Smooth muscle cell (in vitro differentiated cells): Measurements from ENCODE around the gene AGXT2. TPM values are rescaled to one million over a fixed set of nuclear protein-coding genes. Genes with fewer than 3 reads are reported as not detected.

ENCODE experiments used
- DNase-seq: peaks from one replicate; lab custom pipeline; 2025; ENCODE audit not compliant: unreplicated experiment; lab: John Stamatoyannopoulos, UW
- H2AFZ ChIP-seq: fragments of 200-600 bp; sonication (generic); 2 replicates; pipeline ENCODE4 v1.6.0; 2016; ENCODE audit warnings: antibody characterized with exemption, low read depth, mild to moderate bottlenecking
- H3F3A ChIP-seq: fragments of 200-600 bp; sonication (generic); 2 replicates; pipeline ENCODE4 v1.6.0; 2017; ENCODE audit warnings: antibody characterized with exemption, low read depth
- H3K27ac ChIP-seq: fragments of 200-600 bp; sonication (generic); 2 replicates; pipeline ENCODE4 v1.5.1; 2016; ENCODE audit warnings: low read depth, mild to moderate bottlenecking
- H3K27me3 ChIP-seq: fragments of 200-600 bp; sonication (generic); 2 replicates; pipeline ENCODE4 v1.6.1; 2016; ENCODE audit warnings: low read depth, mild to moderate bottlenecking
- H3K36me3 ChIP-seq: fragments of 200-600 bp; sonication (generic); 2 replicates; pipeline ENCODE4 v1.5.1; 2016; ENCODE audit warnings: low read depth
- H3K4me1 ChIP-seq: fragments of 200-600 bp; sonication (generic); 2 replicates; pipeline ENCODE4 v1.5.1; 2016; ENCODE audit warnings: low read depth
- H3K4me2 ChIP-seq: fragments of 200-600 bp; sonication (generic); 2 replicates; pipeline ENCODE4 v1.6.0; 2016; ENCODE audit warnings: mild to moderate bottlenecking
- H3K4me3 ChIP-seq: fragments of 200-600 bp; sonication (generic); 2 replicates; pipeline ENCODE4 v1.5.1; 2016; ENCODE audit warnings: mild to moderate bottlenecking
- H3K79me2 ChIP-seq: fragments of 200-600 bp; sonication (generic); 2 replicates; pipeline ENCODE4 v1.6.0; 2016; ENCODE audit warnings: low read depth, mild to moderate bottlenecking
- H3K9ac ChIP-seq: fragments of 200-600 bp; sonication (generic); 2 replicates; pipeline ENCODE4 v1.6.0; 2016; ENCODE audit warnings: low read depth
- H3K9me3 ChIP-seq: fragments of 200-600 bp; sonication (generic); replicated peaks from 2 replicates; pipeline ENCODE4 v1.5.1; 2016; ENCODE audit warnings: low read depth
- H4K20me1 ChIP-seq: fragments of 200-600 bp; sonication (generic); 2 replicates; pipeline ENCODE4 v1.6.0; 2016; ENCODE audit warnings: low read depth
- CTCF ChIP-seq: fragments of 200-600 bp; sonication (generic); IDR thresholded peaks from 2 replicates; pipeline ENCODE4 v1.5.1; 2017; ENCODE audit warnings: borderline replicate concordance, mild to moderate bottlenecking, antibody characterized with exemption; ENCODE audit not compliant: insufficient read depth, poor library complexity, severe bottlenecking
- WGBS: methylation state at CpG from one replicate; pipeline ENCODE4 v1.1.7; 2016; ENCODE audit warnings: low lambda C conversion rate; 5-methylcytosine and 5-hydroxymethylcytosine counted together
- polyA plus RNA-seq: library from polyadenylated mRNA; unstranded; fragments of >200 nt; fragmentation: Nextera tagmentation; extraction: Ambion mirVana; gene quantifications from 2 replicates; pipeline ENCODE4 v1.2.1, GENCODE V29; 2016
- total RNA-seq: library from RNA; depleted of rRNA; stranded (reverse); fragments of >200 nt; gene quantifications from 2 replicates; pipeline ENCODE4 v1.2.3, GENCODE V29; 2014

AGXT2 gene
- total and polyA plus RNA-seq, 2 experiments from 2014 or later, result not detected

- Histone ChIP-seq H3F3A (no peaks in the 10 kb centered on the region), H3K36me3 (no peaks in the 10 kb centered on the region), H3K79me2 (no peaks in the 10 kb centered on the region), H3K27ac (no peak overlapping the region), H2AFZ (no peak overlapping the region), H3K4me2 (no peak overlapping the region), H3K9me3 (no peaks in the 10 kb centered on the region), H3K27me3 (no peaks in the 10 kb centered on the region), H3K9ac (no peak overlapping the region), H4K20me1 (no peaks in the 10 kb centered on the region), H3K4me3 (no peak overlapping the region), H3K4me1 (no peaks in the 10 kb centered on the region)
- TF ChIP-seq CTCF, result no peak
- WGBS, result 95% methylated on average over 5 of the region's 5 CpGs
- DNase-seq, result no peak
Observed at GRCh38 chr5:35012796-35013195, 35.0 kb downstream of the AGXT2 start.

- no peaks in the 10 kb centered on the region for H3K79me2 ChIP-seq
- TF ChIP-seq CTCF, result no peak
- WGBS, result 97% methylated on average over 3 of the region's 3 CpGs
- H3F3A ChIP-seq, result no peaks in the 10 kb centered on the region
- no peak overlapping the region for H3K4me2 ChIP-seq
- no peaks in the 10 kb centered on the region for H3K27me3 ChIP-seq
- no peaks in the 10 kb centered on the region for H4K20me1 ChIP-seq
- no peak overlapping the region for H2AFZ ChIP-seq
- H3K27ac ChIP-seq, result no peak overlapping the region
- H3K9me3 ChIP-seq, result no peaks in the 10 kb centered on the region
- H3K36me3 ChIP-seq, result no peaks in the 10 kb centered on the region
- no peaks in the 10 kb centered on the region for H3K4me1 ChIP-seq
- no peak for DNase-seq
- no peak overlapping the region for H3K9ac ChIP-seq
- no peak overlapping the region for H3K4me3 ChIP-seq
Observed at GRCh38 chr5:35012365-35012764, 35.4 kb downstream of the AGXT2 start.

- DNase-seq, result no peak
- Histone ChIP-seq H3K36me3 (no peaks in the 10 kb centered on the region), H3K9me3 (no peaks in the 10 kb centered on the region), H4K20me1 (no peaks in the 10 kb centered on the region), H3K9ac (no peak overlapping the region), H3K4me1 (no peaks in the 10 kb centered on the region), H3K27ac (no peak overlapping the region), H3K27me3 (no peaks in the 10 kb centered on the region), H3K79me2 (no peaks in the 10 kb centered on the region), H3F3A (no peaks in the 10 kb centered on the region), H3K4me3 (no peak overlapping the region), H3K4me2 (no peak overlapping the region), H2AFZ (no peak overlapping the region)
- no peak for TF ChIP-seq CTCF
Observed at GRCh38 chr5:35010676-35011075, 37.1 kb downstream of the AGXT2 start.

GRCh38 chr5:35009657-35010056 lies 38.1 kb downstream of the AGXT2 start:
- H3K4me3 ChIP-seq, result no peak overlapping the region
- no peaks in the 10 kb centered on the region for H3F3A ChIP-seq
- DNase-seq, result no peak
- peaks cover 3% of the 10 kb centered on the region for H3K27me3 ChIP-seq
- H3K36me3 ChIP-seq, result no peaks in the 10 kb centered on the region
- no peaks in the 10 kb centered on the region for H3K9me3 ChIP-seq
- H4K20me1 ChIP-seq, result no peaks in the 10 kb centered on the region
- H2AFZ ChIP-seq, result no peak overlapping the region
- no peak overlapping the region for H3K9ac ChIP-seq
- no peaks in the 10 kb centered on the region for H3K79me2 ChIP-seq
- no peak overlapping the region for H3K4me2 ChIP-seq
- TF ChIP-seq CTCF, result no peak
- H3K4me1 ChIP-seq, result no peaks in the 10 kb centered on the region
- no peak overlapping the region for H3K27ac ChIP-seq
- 44% methylated on average over 3 of the region's 3 CpGs for WGBS
